HG03064 (cell line): ENCODE results near the gene NDUFV1.
"Not testable (repeated sequence)": the region's sequence is repeated elsewhere in the genome, so short reads cannot be mapped to it uniquely, and the experiment has no call there.

Experiments
- ATAC-seq: cut with Tn5 transposase; IDR thresholded peaks from one replicate; pipeline ENCODE4 v1.9.1; 2021; ENCODE audit warnings: low read depth; ENCODE audit not compliant: unreplicated experiment

Gene NDUFV1

GRCh38 chr11:67610302-67610868, 3.6 kb downstream of the NDUFV1 start:
- no peak for ATAC-seq

- ATAC-seq: no peak
These were observed 4.4 kb downstream of the NDUFV1 start for GRCh38 chr11:67611165-67611564.

- no peak for ATAC-seq
These were observed 5.2 kb downstream of the NDUFV1 start for GRCh38 chr11:67611704-67612587.

GRCh38 chr11:67612751-67613150, 6.0 kb downstream of the NDUFV1 start:
- ATAC-seq: no peak

- ATAC-seq: no peak
These were observed 6.7 kb downstream of the NDUFV1 start for GRCh38 chr11:67613313-67613959.

GRCh38 chr11:67613960-67614715, 7.4 kb downstream of the NDUFV1 start:
- ATAC-seq: peak; percentile 57

DNA sequence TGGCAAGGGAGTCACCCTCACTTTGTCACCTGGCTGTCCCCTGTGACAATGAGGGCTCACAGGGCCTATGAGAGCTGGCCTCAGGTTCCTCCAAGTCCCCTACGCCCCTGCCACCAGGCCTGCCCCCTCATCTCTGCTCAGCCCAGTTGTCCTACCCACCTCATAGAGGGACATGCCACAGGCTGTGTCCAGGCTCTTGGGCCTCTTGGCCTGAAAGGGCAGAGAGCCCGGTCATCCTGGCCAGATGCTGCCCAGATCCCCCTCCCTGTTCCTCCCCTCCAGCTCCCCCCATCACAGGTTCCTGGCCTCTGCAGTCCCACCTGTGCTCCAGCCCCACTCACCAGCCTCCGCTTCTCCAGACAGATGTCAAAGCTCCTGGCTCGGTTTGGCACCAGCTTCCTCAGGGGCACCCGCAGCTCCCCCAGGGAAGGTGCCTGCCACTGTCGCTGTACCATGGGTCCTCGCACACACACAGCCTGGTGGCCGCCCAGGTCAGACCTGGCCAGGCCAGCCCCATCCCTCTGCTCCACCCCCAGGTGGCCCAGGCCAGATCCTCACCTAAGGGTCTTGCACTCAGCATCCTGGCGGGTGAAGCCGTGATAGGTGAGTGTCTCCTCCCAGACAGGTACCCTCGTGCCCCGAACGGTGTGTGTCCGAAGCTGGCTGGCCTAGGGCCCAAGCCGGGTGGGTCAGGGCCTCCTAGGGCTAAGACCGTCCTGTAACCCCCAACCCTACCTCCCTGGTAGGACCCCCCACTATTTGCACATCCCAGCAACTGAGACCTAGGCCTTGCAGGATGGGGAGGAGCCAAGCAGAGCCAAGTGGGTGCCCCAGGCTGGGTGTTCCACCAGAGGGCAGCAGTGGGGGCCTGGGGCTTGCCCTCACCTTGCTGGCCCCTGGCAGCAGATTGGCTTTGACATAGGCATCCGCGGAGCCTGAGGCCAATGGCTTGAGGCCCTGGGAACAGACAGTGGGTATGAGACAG, 8.3 kb downstream of the NDUFV1 start:
- ATAC-seq: no peak

- no peak for ATAC-seq
These were observed 9.1 kb downstream of the NDUFV1 start for GRCh38 chr11:67615728-67616430.

DNA sequence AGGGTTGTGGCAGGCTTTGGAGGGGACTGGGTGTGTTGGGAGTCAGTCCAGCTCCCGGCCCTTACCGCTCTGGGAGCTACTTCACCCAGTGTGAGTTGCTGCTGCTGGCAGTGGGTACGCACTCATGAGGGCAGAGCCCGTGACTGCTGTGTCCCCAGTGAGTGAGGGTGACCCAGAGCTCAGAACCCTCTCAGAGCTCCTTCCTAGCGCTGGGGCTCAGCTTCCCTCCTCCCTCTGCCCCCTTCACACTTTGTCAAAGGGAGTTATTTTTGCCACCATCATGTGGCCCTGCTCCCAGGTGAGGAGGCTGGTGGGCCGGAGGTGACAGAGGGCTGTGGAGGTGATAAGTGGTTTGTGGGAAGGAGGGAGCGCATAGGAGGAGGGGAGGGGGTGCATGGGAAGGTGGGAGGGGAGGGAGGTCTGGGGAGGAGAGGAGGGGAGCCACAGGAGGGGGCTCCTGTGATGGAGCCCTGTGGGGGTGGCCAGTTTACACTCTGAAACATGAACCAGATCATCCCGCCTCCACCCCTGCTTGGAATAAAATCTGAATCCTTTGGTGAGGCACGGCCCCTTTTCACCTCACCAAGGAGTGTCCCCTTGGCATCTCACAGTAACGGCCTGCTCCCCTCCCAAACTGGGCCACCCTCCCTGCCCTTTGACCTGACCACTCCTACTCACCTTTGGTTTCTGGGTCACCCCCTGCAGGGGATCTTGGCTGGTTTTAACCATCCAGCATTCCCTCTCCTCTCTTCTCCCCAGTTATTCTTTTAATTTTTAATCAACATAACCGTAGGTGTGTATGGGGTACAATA, 9.9 kb downstream of the NDUFV1 start:
- no peak for ATAC-seq

GRCh38 chr11:67617243-67617953, 10.7 kb downstream of the NDUFV1 start:
- no peak for ATAC-seq

DNA sequence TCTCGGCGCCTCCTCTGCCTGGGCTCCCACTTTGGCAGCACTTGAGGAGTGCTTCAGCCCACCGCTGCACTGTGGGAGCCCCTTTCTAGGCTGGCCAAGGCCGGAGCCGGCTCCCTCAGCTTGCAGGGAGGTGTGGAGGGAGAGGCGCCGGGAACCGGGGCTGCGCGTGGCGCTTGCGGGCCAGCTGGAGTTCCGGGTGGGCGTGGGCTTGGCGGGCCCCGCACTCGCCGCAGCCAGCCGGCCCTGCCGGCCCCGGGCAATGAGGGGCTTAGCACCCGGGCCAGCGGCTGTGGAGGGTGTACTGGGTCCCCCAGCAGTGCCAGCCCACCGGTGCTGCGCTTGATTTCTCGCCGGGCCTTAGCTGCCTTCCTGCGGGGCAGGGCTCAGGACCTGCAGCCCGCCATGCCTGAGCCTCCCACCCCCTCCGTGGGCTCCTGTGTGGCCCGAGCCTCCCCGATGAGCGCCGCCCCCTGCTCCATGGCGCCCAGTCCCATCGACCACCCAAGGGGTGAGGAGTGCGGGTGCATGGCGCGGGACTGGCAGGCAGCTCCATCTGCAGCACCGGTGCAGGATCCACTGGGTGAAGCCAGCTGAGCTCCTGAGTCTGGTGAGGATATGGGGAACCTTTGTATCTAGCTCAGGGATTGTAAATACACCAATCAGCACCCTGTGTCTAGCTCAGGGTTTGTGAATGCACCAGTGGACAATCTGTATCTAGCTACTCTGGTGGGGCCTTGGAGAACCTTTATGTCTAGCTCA, 12.3 kb downstream of the NDUFV1 start:
- ATAC-seq: not testable (repeated sequence)

- ATAC-seq: not testable (repeated sequence)
These were observed 13.2 kb downstream of the NDUFV1 start for GRCh38 chr11:67619683-67620618.

- not testable (repeated sequence) for ATAC-seq
These were observed 13.9 kb downstream of the NDUFV1 start for GRCh38 chr11:67620621-67621020.

GRCh38 chr11:67621928-67622327, 15.2 kb downstream of the NDUFV1 start:
- not testable (repeated sequence) for ATAC-seq

DNA sequence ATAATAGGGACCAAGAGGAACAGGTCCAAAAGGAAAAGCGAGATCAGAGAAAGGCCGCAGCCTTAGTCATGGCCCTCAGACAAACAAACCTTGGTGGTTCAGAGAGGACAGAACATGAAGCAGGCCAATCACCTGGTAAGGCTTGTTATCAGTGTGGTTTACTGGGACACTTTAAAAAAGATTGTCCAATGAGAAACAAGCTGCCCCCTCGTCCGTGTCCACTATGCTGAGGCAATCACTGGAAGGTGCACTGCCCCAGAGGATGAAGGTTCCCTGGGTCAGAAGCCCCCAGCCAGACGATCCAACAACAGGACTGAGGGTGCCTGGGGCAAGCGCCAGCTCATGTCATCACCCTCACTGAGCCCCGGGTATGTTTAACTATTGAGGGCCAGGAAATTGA, 16.2 kb downstream of the NDUFV1 start:
- ATAC-seq: not testable (repeated sequence)

- not testable (repeated sequence) for ATAC-seq
These were observed 17.1 kb downstream of the NDUFV1 start for GRCh38 chr11:67623795-67624194.
